ENCODE measurements around the gene CCSER1.
"Not testable (repeated sequence)": the region's sequence is repeated elsewhere in the genome, so short reads cannot be mapped to it uniquely, and the experiment has no call there.

Gene CCSER1

GRCh38 chr4:91222014-91222413, 1094.8 kb downstream of the CCSER1 start:
- no peak for DNase-seq

DNA sequence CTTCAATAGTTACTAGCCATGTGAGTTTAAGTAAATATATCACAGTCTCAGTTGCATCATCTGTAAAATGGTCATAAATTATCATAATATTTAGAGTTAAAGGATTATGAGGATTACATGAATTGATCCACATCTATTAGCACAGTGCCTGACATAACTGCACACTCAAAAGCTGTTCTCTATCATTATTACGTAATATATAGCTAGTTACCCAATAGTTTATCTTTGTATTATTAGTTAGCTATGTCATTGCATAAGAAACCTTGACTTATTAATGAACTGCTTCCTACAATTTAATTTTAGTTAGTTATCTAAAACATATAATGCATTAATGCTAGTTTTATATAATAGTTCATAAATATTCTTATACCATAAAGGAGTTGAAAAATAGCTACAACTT, 1099.7 kb downstream of the CCSER1 start:
- DNase-seq, result no peak

GRCh38 chr4:91228659-91229058, 1101.5 kb downstream of the CCSER1 start:
- DNase-seq, result no peak

- no peak for DNase-seq
Observed at GRCh38 chr4:91233164-91233563, 1106.0 kb downstream of the CCSER1 start.

- peak; percentile 94 for DNase-seq
Observed at GRCh38 chr4:91243132-91243531, 1115.9 kb downstream of the CCSER1 start.

- DNase-seq, result no peak
Observed at GRCh38 chr4:91256043-91256442, 1128.8 kb downstream of the CCSER1 start.

GRCh38 chr4:91256751-91257150, 1129.6 kb downstream of the CCSER1 start:
- no peak for DNase-seq

GRCh38 chr4:91257721-91258120, 1130.5 kb downstream of the CCSER1 start:
- no peak for DNase-seq

- no peak for DNase-seq
Observed at GRCh38 chr4:91258326-91258725, 1131.1 kb downstream of the CCSER1 start.

- DNase-seq, result no peak
Observed at GRCh38 chr4:91267543-91267942, 1140.3 kb downstream of the CCSER1 start.

- not testable (repeated sequence) for DNase-seq
Observed at GRCh38 chr4:91268481-91268880, 1141.3 kb downstream of the CCSER1 start.

- DNase-seq, result no peak
Observed at GRCh38 chr4:91268913-91269312, 1141.7 kb downstream of the CCSER1 start.

DNA sequence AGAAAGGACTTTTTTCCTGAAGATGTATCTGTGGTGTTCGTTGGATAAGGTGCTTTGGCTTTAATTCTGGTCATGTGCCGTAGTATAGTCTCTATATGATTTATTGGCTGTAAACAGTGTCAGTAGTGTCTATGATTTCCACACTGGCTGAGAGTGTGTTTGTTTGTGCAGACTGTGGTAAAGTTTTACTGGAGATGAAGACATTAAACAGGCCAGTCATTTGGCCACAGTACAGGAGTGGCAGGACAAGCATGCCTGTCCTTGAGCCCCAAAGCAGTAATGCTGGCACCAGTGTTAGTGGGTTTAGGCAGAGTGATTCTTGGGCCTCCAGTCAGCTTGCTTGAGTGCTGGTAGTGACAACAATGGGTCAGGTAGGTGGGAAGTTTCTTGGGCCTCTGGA, 1152.7 kb downstream of the CCSER1 start:
- no peak for DNase-seq

GRCh38 chr4:91280551-91281290, 1153.5 kb downstream of the CCSER1 start:
- DNase-seq, result no peak

GRCh38 chr4:91282217-91282616, 1155.0 kb downstream of the CCSER1 start:
- no peak for DNase-seq

DNA sequence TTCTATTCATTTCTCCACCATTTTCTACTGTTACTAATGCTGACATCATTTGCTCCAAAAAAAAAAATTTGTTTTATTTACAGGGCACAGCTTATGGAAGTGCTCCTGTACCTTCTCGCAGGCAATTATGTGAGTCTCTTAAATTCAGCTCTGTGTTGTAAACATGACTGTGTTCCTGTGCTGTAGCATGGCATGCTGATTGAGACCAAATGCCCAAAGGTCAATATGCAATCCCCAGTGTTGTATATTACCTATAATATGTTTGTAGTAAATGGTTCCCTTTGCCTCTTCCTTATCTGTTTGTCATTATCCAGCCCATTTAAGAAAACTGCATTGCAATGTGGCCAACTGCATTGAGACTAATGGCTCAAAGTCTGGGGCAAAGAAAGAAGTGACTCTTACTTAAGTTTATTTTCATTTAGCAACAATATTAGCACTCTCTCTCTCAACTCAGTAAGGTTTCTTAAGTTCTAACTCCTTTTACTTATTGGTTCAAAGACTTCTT, 1156.6 kb downstream of the CCSER1 start:
- no peak for DNase-seq

- no peak for DNase-seq
Observed at GRCh38 chr4:91284480-91284879, 1157.3 kb downstream of the CCSER1 start.

DNA sequence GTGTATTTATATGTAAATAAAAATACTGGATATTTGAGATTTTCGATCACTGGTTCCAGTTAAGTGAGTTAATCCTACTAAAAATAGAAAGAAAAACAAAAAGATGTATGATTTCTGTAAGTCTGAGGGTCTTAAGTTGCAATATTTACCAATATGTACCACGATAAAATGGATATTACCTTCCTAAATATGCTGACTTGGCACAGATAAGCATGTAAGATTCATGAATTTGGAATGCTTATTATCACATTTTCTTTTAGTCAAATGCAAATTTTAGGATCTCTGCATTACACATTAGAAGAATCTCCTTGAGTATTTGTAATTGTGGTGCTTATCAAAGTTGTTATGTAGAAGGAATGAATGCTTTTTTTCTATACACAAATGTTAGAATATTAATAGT, 1158.3 kb downstream of the CCSER1 start:
- DNase-seq, result no peak

DNA sequence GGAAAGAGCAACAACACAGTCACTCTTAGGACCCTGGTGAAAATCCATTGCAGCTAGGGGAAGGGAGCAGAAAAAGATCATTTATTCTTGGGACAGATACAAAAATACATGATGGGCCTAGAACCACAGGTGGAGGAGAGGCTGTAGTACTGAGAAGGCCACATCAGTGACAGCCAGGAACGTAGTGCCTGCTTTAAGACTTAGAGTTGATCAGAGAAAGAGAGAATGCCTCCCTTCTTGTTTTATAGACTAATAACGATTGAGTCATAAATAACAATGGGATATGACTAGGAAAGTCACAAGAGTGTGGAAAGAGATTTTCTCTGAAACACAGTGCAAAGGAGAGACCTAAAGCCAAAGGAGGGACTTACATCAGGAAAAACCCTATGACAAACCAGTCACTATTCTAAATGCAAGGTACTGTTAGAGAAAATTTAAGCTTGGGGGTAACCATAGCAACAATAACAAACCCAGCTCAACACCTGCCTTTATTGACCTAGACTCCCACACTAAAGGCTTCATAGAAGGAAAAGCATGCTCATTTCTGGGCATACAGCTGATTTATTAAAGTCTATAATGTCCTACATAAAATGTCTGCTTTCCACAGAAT, 1161.6 kb downstream of the CCSER1 start:
- no peak for DNase-seq

- DNase-seq, result no peak
Observed at GRCh38 chr4:91298156-91298700, 1171.0 kb downstream of the CCSER1 start.

DNA sequence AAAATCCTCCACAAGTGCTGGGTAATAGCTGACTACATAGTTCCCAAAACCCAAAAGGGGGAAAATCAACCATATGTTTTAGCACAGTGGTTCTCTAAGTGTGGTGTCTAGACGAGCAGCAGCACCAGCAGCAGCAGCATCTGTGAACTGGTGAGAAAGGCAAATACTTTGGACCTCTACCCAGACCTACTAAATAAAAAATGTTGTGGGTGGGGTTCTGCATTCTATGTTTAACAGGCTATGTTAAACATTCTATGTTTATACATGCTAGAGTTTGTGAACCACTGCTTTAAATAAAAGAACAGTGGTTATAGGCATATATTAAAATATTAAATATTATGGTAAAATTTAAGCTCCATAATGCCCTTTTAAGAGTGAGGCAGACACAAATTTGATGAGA, 1171.6 kb downstream of the CCSER1 start:
- DNase-seq, result no peak

DNA sequence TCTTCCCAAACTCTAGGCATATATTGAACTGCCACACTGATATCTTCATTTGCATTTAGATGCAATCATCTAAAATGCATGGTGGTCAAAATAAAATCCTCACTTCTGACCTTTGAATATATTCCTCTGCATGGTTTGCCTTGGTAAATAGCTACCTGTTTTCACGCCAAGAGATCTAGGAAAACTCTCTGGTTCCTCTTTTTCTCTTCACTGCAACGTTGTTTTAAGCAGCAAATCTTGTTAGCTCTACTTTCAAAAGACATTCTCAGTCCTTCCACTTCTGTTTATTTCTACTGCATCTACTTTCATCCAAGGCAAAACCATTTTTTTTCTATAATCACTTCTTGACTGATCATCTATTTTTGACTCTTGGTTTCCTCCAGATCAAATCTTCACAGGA, 1174.9 kb downstream of the CCSER1 start:
- DNase-seq, result no peak

- DNase-seq, result no peak
Observed at GRCh38 chr4:91304292-91304691, 1177.1 kb downstream of the CCSER1 start.

GRCh38 chr4:91317434-91317833, 1190.2 kb downstream of the CCSER1 start:
- DNase-seq, result no peak
